IgD-negative memory B cell (primary cell): ENCODE data around the gene PHOX2A. TPM values are rescaled to one million over a fixed set of nuclear protein-coding genes. Genes with fewer than 3 reads are reported as not detected.
A peak's percentile ranks its signal among the peaks of the same experiment; 100 is the strongest.

ENCODE experiments used
- H3K27ac Mint-ChIP-seq, 3 donors: one replicate each; pipeline ENCODE4 v1.8.0; 2020 to 2022; ENCODE audit warnings: mild to moderate bottlenecking in 3 of 3, mixed read lengths in 3 of 3, moderate library complexity in 1 of 3
- H3K27me3 Mint-ChIP-seq: one replicate; pipeline ENCODE4 v1.8.0; 2021; ENCODE audit warnings: mixed read lengths
- H3K36me3 Mint-ChIP-seq: one replicate; pipeline ENCODE4 v1.8.0; 2020; ENCODE audit warnings: mild to moderate bottlenecking, mixed read lengths
- H3K4me1 Mint-ChIP-seq, 3 donors: one replicate each; pipeline ENCODE4 v1.8.0; 2020 to 2022; ENCODE audit warnings: mixed read lengths in 3 of 3, mild to moderate bottlenecking in 1 of 3
- H3K4me3 Mint-ChIP-seq, 4 donors: one replicate each; pipeline ENCODE4 v1.8.0; 2020 to 2022; ENCODE audit warnings: mild to moderate bottlenecking in 4 of 4, mixed read lengths in 4 of 4, moderate library complexity in 3 of 4
- H3K9me3 Mint-ChIP-seq, 3 donors: one replicate each; pipeline ENCODE4 v1.8.0; 2020 to 2021; ENCODE audit warnings: mixed read lengths in 3 of 3, mild to moderate bottlenecking in 1 of 3
- polyA plus RNA-seq: library from polyadenylated mRNA; unstranded; fragments of 300-500 nt; fragmentation: Illumina TruSeq; gene quantifications from one replicate; pipeline ENCODE4 v1.2.3, GENCODE V29; 2021

Gene PHOX2A
- polyA plus RNA-seq, 1 donor from 2014 or later, result not detected

GRCh38 chr11:72233773-72234513 lies 10.0 kb downstream of the PHOX2A start:
- peaks cover 2 to 4% (median 3%) of the 10 kb centered on the region in 3 donors for H3K4me1 Mint-ChIP-seq
- H3K4me3 Mint-ChIP-seq, result no peak overlapping the region
- no peaks in the 10 kb centered on the region for H3K9me3 Mint-ChIP-seq
- H3K36me3 Mint-ChIP-seq, result peaks cover 2% of the 10 kb centered on the region
- peaks cover 2% of the 10 kb centered on the region for H3K27me3 Mint-ChIP-seq
- peak overlapping the region in 2 of 3 donors; percentile 74 to 85 for H3K27ac Mint-ChIP-seq

GRCh38 chr11:72233056-72233772 lies 10.8 kb downstream of the PHOX2A start:
- Mint-ChIP-seq H3K27ac (peak overlapping the region in 1 of 3 donors; percentile 78), H3K27me3 (no peaks in the 10 kb centered on the region), H3K9me3 (no peaks in the 10 kb centered on the region), H3K36me3 (peaks cover 2% of the 10 kb centered on the region), H3K4me1 (peaks cover 2 to 4% (median 3%) of the 10 kb centered on the region in 3 donors), H3K4me3 (no peak overlapping the region)

- H3K4me3 Mint-ChIP-seq, result no peak overlapping the region
- H3K27me3 Mint-ChIP-seq, result no peaks in the 10 kb centered on the region
- H3K9me3 Mint-ChIP-seq, result no peaks in the 10 kb centered on the region
- H3K4me1 Mint-ChIP-seq, result peaks cover 2 to 4% (median 3%) of the 10 kb centered on the region in 3 donors
- H3K36me3 Mint-ChIP-seq, result peaks cover 2% of the 10 kb centered on the region
- H3K27ac Mint-ChIP-seq, result no peak overlapping the region
Observed at GRCh38 chr11:72232260-72233055, 11.5 kb downstream of the PHOX2A start.

- peaks cover 2% of the 10 kb centered on the region for H3K36me3 Mint-ChIP-seq
- peak overlapping the region in 1 of 4 donors; percentile 26 for H3K4me3 Mint-ChIP-seq
- H3K4me1 Mint-ChIP-seq, result peaks cover 2 to 3% (median 2%) of the 10 kb centered on the region in 3 donors
- H3K9me3 Mint-ChIP-seq, result no peaks in the 10 kb centered on the region
- H3K27ac Mint-ChIP-seq, result no peak overlapping the region
- no peaks in the 10 kb centered on the region for H3K27me3 Mint-ChIP-seq
Observed at GRCh38 chr11:72231396-72232259, 12.3 kb downstream of the PHOX2A start.

- H3K9me3 Mint-ChIP-seq, result no peaks in the 10 kb centered on the region
- no peak overlapping the region for H3K27ac Mint-ChIP-seq
- H3K27me3 Mint-ChIP-seq, result no peaks in the 10 kb centered on the region
- H3K36me3 Mint-ChIP-seq, result peaks cover 2% of the 10 kb centered on the region
- H3K4me1 Mint-ChIP-seq, result peaks cover 0 to 4% (median 2%) of the 10 kb centered on the region in 3 donors
- H3K4me3 Mint-ChIP-seq, result peak overlapping the region in 1 of 4 donors; percentile 17
Observed at GRCh38 chr11:72230764-72231365, 13.1 kb downstream of the PHOX2A start.

GRCh38 chr11:72229925-72230763 lies 13.8 kb downstream of the PHOX2A start:
- H3K9me3 Mint-ChIP-seq, result no peaks in the 10 kb centered on the region
- H3K27me3 Mint-ChIP-seq, result no peaks in the 10 kb centered on the region
- H3K4me1 Mint-ChIP-seq, result peaks cover 0 to 11% (median 6%) of the 10 kb centered on the region in 3 donors
- H3K4me3 Mint-ChIP-seq, result peak overlapping the region in 1 of 4 donors; percentile 17
- H3K36me3 Mint-ChIP-seq, result peaks cover 2% of the 10 kb centered on the region
- no peak overlapping the region for H3K27ac Mint-ChIP-seq

- Mint-ChIP-seq H3K27me3 (no peaks in the 10 kb centered on the region), H3K36me3 (peaks cover 2% of the 10 kb centered on the region), H3K27ac (no peak overlapping the region), H3K4me1 (peaks cover 0 to 11% (median 6%) of the 10 kb centered on the region in 3 donors), H3K9me3 (no peaks in the 10 kb centered on the region), H3K4me3 (peak overlapping the region in 2 of 4 donors; percentile 53 to 73)
Observed at GRCh38 chr11:72229336-72229924, 14.5 kb downstream of the PHOX2A start.

GRCh38 chr11:72228844-72229231 lies 15.1 kb downstream of the PHOX2A start:
- Mint-ChIP-seq H3K36me3 (peaks cover 2% of the 10 kb centered on the region), H3K9me3 (no peaks in the 10 kb centered on the region), H3K27me3 (no peaks in the 10 kb centered on the region), H3K27ac (no peak overlapping the region), H3K4me1 (peaks cover 0 to 11% (median 4%) of the 10 kb centered on the region in 3 donors), H3K4me3 (peak overlapping the region in 1 of 4 donors; percentile 53)

- Mint-ChIP-seq H3K27ac (no peak overlapping the region), H3K9me3 (no peaks in the 10 kb centered on the region), H3K4me1 (peaks cover 0 to 8% (median 4%) of the 10 kb centered on the region in 3 donors), H3K36me3 (peaks cover 2% of the 10 kb centered on the region), H3K27me3 (no peaks in the 10 kb centered on the region), H3K4me3 (peak overlapping the region in 1 of 4 donors; percentile 98)
Observed at GRCh38 chr11:72228229-72228843, 15.6 kb downstream of the PHOX2A start.

- H3K27ac Mint-ChIP-seq, result no peak overlapping the region
- no peaks in the 10 kb centered on the region for H3K9me3 Mint-ChIP-seq
- peak overlapping the region in 1 of 4 donors; percentile 98 for H3K4me3 Mint-ChIP-seq
- no peaks in the 10 kb centered on the region for H3K27me3 Mint-ChIP-seq
- H3K4me1 Mint-ChIP-seq, result peaks cover 4 to 9% (median 9%) of the 10 kb centered on the region in 3 donors
- H3K36me3 Mint-ChIP-seq, result peaks cover 2% of the 10 kb centered on the region
Observed at GRCh38 chr11:72227316-72228228, 16.4 kb downstream of the PHOX2A start.

GRCh38 chr11:72226701-72227100 lies 17.3 kb downstream of the PHOX2A start:
- no peaks in the 10 kb centered on the region for H3K9me3 Mint-ChIP-seq
- H3K27ac Mint-ChIP-seq, result peak overlapping the region in 1 of 3 donors; percentile 79
- no peaks in the 10 kb centered on the region for H3K27me3 Mint-ChIP-seq
- H3K4me1 Mint-ChIP-seq, result peaks cover 11 to 18% (median 16%) of the 10 kb centered on the region in 3 donors
- peak overlapping the region in 1 of 4 donors; percentile 98 for H3K4me3 Mint-ChIP-seq
- H3K36me3 Mint-ChIP-seq, result peaks cover 2% of the 10 kb centered on the region
